Kidney capillary endothelial cell (primary cell): ENCODE data around the gene SLC12A5.

Experiments
- DNase-seq: peaks from one replicate; pipeline ENCODE4 v3.0.0-alpha.2; 2018; ENCODE audit warnings: low spot score

The SLC12A5 gene

GRCh38 chr20:46028110-46028509 is 905 bp upstream of the SLC12A5 start:
- no peak for DNase-seq

- no peak for DNase-seq
Observed at GRCh38 chr20:46030284-46031013, 1.4 kb downstream of the SLC12A5 start.

GRCh38 chr20:46031014-46031569 is 2.1 kb downstream of the SLC12A5 start:
- DNase-seq, result no peak

GRCh38 chr20:46031701-46032254 is 2.8 kb downstream of the SLC12A5 start:
- DNase-seq, result no peak

GRCh38 chr20:46034039-46034438 is 5.0 kb downstream of the SLC12A5 start:
- DNase-seq, result no peak

GRCh38 chr20:46035253-46035652 is 6.2 kb downstream of the SLC12A5 start:
- DNase-seq, result no peak

GRCh38 chr20:46035713-46036112 is 6.7 kb downstream of the SLC12A5 start:
- no peak for DNase-seq

- DNase-seq, result no peak
Observed at GRCh38 chr20:46036370-46036769, 7.4 kb downstream of the SLC12A5 start.

- DNase-seq, result no peak
Observed at GRCh38 chr20:46037036-46037435, 8.0 kb downstream of the SLC12A5 start.

GRCh38 chr20:46040902-46041535 is 12.0 kb downstream of the SLC12A5 start:
- DNase-seq, result peak; percentile 45

GRCh38 chr20:46043556-46043955 is 14.5 kb downstream of the SLC12A5 start:
- DNase-seq, result no peak

GRCh38 chr20:46044896-46045295 is 15.9 kb downstream of the SLC12A5 start:
- no peak for DNase-seq

GRCh38 chr20:46046588-46047310 is 17.7 kb downstream of the SLC12A5 start:
- no peak for DNase-seq

- no peak for DNase-seq
Observed at GRCh38 chr20:46047821-46048220, 18.8 kb downstream of the SLC12A5 start.

- no peak for DNase-seq
Observed at GRCh38 chr20:46049190-46049589, 20.2 kb downstream of the SLC12A5 start.

- DNase-seq, result no peak
Observed at GRCh38 chr20:46049815-46050214, 20.8 kb downstream of the SLC12A5 start.

- DNase-seq, result no peak
Observed at GRCh38 chr20:46050444-46050843, 21.4 kb downstream of the SLC12A5 start.

GRCh38 chr20:46050885-46051284 is 21.9 kb downstream of the SLC12A5 start:
- no peak for DNase-seq

- no peak for DNase-seq
Observed at GRCh38 chr20:46051556-46052308, 22.7 kb downstream of the SLC12A5 start.

GRCh38 chr20:46053416-46053815 is 24.4 kb downstream of the SLC12A5 start:
- no peak for DNase-seq

GRCh38 chr20:46054606-46055005 is 25.6 kb downstream of the SLC12A5 start:
- DNase-seq, result no peak

GRCh38 chr20:46055269-46055668 is 26.3 kb downstream of the SLC12A5 start:
- DNase-seq, result no peak
